ENCODE results near the gene ABHD14A.

The ABHD14A gene

DNA sequence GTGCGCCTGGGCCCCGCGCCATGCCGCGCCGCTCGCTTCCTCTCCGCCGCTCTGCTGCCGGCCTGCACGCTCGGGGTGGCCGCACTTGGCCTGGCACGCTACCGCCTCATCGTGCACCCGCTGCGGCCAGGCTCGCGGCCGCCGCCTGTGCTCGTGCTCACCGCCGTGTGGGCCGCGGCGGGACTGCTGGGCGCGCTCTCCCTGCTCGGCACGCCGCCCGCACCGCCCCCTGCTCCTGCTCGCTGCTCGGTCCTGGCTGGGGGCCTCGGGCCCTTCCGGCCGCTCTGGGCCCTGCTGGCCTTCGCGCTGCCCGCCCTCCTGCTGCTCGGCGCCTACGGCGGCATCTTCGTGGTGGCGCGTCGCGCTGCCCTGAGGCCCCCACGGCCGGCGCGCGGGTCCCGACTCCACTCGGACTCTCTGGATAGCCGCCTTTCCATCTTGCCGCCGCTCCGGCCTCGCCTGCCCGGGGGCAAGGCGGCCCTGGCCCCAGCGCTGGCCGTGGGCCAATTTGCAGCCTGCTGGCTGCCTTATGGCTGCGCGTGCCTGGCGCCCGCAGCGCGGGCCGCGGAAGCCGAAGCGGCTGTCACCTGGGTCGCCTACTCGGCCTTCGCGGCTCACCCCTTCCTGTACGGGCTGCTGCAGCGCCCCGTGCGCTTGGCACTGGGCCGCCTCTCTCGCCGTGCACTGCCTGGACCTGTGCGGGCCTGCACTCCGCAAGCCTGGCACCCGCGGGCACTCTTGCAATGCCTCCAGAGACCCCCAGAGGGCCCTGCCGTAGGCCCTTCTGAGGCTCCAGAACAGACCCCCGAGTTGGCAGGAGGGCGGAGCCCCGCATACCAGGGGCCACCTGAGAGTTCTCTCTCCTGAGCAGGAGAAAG lies 18.7 kb upstream of the ABHD14A start:
- no peak overlapping the region for H3K27ac ChIP-seq (ENCODE audit: low read length)
- no peak overlapping the region for H3K9ac ChIP-seq (ENCODE audit: low read length)
- H2AFZ ChIP-seq (ENCODE audit: low read length): no peak overlapping the region
- no peaks in the 10 kb centered on the region for H3K36me3 ChIP-seq (replicated peaks; ENCODE audit: insufficient read depth, low read length)
- H3K27me3 ChIP-seq (replicated peaks; ENCODE audit: insufficient read depth, low read length): peaks cover 12% of the 10 kb centered on the region; the same call in 1 of the 2 replicates
- H3F3A ChIP-seq (ENCODE audit: insufficient read depth, low read length): no peaks in the 10 kb centered on the region
- no peak for TF ChIP-seq EZH2 (optimal IDR thresholded peaks at IDR 0.05; ENCODE audit: low read depth, low read length)
- TF ChIP-seq, protein P1, sequence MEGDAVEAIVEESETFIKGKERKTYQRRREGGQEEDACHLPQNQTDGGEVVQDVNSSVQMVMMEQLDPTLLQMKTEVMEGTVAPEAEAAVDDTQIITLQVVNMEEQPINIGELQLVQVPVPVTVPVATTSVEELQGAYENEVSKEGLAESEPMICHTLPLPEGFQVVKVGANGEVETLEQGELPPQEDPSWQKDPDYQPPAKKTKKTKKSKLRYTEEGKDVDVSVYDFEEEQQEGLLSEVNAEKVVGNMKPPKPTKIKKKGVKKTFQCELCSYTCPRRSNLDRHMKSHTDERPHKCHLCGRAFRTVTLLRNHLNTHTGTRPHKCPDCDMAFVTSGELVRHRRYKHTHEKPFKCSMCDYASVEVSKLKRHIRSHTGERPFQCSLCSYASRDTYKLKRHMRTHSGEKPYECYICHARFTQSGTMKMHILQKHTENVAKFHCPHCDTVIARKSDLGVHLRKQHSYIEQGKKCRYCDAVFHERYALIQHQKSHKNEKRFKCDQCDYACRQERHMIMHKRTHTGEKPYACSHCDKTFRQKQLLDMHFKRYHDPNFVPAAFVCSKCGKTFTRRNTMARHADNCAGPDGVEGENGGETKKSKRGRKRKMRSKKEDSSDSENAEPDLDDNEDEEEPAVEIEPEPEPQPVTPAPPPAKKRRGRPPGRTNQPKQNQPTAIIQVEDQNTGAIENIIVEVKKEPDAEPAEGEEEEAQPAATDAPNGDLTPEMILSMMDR (IDR thresholded peaks at IDR 0.05; ENCODE audit: low read length): peak; percentile 14; the same call in 1 of the 2 replicates
- H3K79me2 ChIP-seq (ENCODE audit: low read length): no peaks in the 10 kb centered on the region
- 0 out of 2 replicates have a peak overlapping the region, but pooled peaks have one; percentile 15 for H3K4me2 ChIP-seq (ENCODE audit: low read depth, low read length)
- H3K4me1 ChIP-seq (ENCODE audit: low read length): no peaks in the 10 kb centered on the region
- H4K20me1 ChIP-seq (ENCODE audit: insufficient read depth, low read length): no peaks in the 10 kb centered on the region
- no peaks in the 10 kb centered on the region for H3K9me3 ChIP-seq (replicated peaks; ENCODE audit: insufficient read depth, low read length)
- no peak overlapping the region for H3K4me3 ChIP-seq (ENCODE audit: low read length)
- DNase-seq: no peak
- H3K9me2 ChIP-seq (replicated peaks; ENCODE audit: insufficient read depth, low read length): no peaks in the 10 kb centered on the region

DNA sequence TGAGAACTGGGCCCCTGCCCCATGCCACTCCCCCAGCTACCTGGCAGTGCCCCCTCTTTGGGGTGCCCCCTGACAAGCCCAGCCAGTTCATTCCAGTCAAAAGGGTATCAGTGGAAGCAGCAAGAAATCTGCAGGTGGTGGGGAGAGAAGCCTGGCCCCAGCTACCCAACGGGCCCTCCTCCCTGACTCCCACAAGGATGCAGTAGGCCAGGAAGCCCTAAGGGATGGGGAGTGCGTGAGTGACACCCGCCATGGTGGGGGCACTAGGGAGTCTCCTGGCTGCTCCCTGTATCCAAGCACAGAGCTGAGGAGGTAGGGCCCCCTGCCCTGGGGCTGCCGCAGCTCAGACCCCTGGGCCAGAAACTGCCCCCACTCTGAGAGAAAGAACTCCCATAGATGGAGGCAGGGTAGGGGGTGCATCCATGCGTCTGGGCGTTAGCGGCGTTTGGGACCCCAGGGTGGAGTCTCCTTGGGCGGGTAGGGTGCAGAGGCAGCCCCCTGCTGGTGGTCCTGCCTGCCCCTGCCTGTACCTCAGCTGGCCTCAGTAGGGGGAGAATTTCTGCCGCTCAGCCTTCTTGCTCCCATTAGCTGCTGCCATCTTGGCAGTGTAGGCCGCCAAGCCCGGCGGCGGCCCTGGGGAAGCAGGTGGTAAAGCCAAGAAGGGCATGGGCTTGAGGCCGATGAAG lies 17.2 kb upstream of the ABHD14A start:
- Histone ChIP-seq H3K9me2 (replicated peaks; ENCODE audit: insufficient read depth, low read length) (no peaks in the 10 kb centered on the region), H3K9ac (ENCODE audit: low read length) (no peak overlapping the region), H4K20me1 (ENCODE audit: insufficient read depth, low read length) (no peaks in the 10 kb centered on the region), H3F3A (ENCODE audit: insufficient read depth, low read length) (no peaks in the 10 kb centered on the region), H2AFZ (ENCODE audit: low read length) (no peak overlapping the region), H3K36me3 (replicated peaks; ENCODE audit: insufficient read depth, low read length) (no peaks in the 10 kb centered on the region), H3K4me2 (ENCODE audit: low read depth, low read length) (no peak overlapping the region), H3K4me1 (ENCODE audit: low read length) (no peaks in the 10 kb centered on the region), H3K27me3 (replicated peaks; ENCODE audit: insufficient read depth, low read length) (peaks cover 12% of the 10 kb centered on the region; the same call in 1 of the 2 replicates), H3K27ac (ENCODE audit: low read length) (no peak overlapping the region), H3K79me2 (ENCODE audit: low read length) (no peaks in the 10 kb centered on the region), H3K9me3 (replicated peaks; ENCODE audit: insufficient read depth, low read length) (no peaks in the 10 kb centered on the region), H3K4me3 (ENCODE audit: low read length) (no peak overlapping the region)
- no peak for DNase-seq
- TF ChIP-seq EZH2phosphoT487 (IDR thresholded peaks at IDR 0.05; ENCODE audit: low read length) (no peak), EZH2 (optimal IDR thresholded peaks at IDR 0.05; ENCODE audit: low read depth, low read length) (no peak)
- TF ChIP-seq, protein P1 (IDR thresholded peaks at IDR 0.05; ENCODE audit: low read length): no peak

DNA sequence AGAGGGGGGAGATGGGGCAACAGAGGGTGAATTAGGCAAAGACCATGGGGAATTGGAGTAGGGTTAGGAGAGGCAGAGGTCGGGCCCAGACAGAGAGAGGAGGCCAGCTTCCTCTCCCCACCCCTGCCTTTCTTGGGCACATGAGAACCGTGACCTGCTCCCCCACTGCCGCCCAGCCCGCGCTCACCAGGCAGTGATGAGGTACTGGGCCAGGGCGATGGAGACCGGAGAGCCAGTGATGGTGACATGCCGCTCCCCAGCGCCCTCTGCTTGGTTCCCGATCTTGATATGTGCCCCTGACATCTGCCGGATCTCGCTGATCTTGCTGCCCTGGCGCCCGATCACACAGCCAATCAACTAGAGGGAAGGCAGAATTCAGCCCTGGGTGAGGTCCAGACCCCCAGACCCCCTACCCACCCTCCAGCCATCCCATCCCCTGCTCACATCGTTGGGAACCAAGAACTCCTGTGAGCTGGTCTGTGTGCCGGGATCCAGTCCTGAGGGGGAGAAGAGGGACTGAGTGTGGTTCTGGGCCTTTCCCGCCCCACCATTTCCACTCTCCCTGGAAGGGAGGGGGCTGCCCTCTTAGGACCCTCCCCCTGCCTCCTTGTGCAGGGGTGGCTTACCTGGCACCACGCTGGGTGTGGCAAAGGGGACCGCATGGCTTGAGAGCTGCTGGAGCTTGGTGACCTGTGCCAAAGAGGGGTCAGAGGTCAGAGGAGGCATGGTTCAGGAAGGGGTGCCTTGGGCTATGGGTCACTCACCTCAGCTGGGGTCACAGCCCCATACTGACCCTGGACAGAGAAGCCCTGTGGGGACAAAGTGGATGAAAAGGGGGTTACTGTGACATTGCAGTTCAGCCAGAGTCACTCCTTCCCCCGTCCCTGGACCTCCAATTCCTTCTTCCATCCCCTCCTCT lies 16.0 kb upstream of the ABHD14A start:
- no peaks in the 10 kb centered on the region for H3K9me3 ChIP-seq (replicated peaks; ENCODE audit: insufficient read depth, low read length)
- H3K4me3 ChIP-seq (ENCODE audit: low read length): no peak overlapping the region
- no peaks in the 10 kb centered on the region for H3K4me1 ChIP-seq (ENCODE audit: low read length)
- H3K27ac ChIP-seq (ENCODE audit: low read length): no peak overlapping the region
- no peak for TF ChIP-seq EZH2phosphoT487 (IDR thresholded peaks at IDR 0.05; ENCODE audit: low read length)
- TF ChIP-seq EZH2 (optimal IDR thresholded peaks at IDR 0.05; ENCODE audit: low read depth, low read length): no peak
- TF ChIP-seq, protein P1 (IDR thresholded peaks at IDR 0.05; ENCODE audit: low read length): no peak
- H3K9me2 ChIP-seq (replicated peaks; ENCODE audit: insufficient read depth, low read length): no peaks in the 10 kb centered on the region
- H2AFZ ChIP-seq (ENCODE audit: low read length): no peak overlapping the region
- H3K27me3 ChIP-seq (replicated peaks; ENCODE audit: insufficient read depth, low read length): peaks cover 10% of the 10 kb centered on the region; the same call in 1 of the 2 replicates
- no peak overlapping the region for H3K9ac ChIP-seq (ENCODE audit: low read length)
- no peaks in the 10 kb centered on the region for H3K79me2 ChIP-seq (ENCODE audit: low read length)
- no peak overlapping the region for H3K4me2 ChIP-seq (ENCODE audit: low read depth, low read length)
- no peaks in the 10 kb centered on the region for H3K36me3 ChIP-seq (replicated peaks; ENCODE audit: insufficient read depth, low read length)
- DNase-seq: no peak
- no peaks in the 10 kb centered on the region for H4K20me1 ChIP-seq (ENCODE audit: insufficient read depth, low read length)
- no peaks in the 10 kb centered on the region for H3F3A ChIP-seq (ENCODE audit: insufficient read depth, low read length)

Data from MM.1S (cell line).